ENCODE data around the gene CSNK2A3.

GRCh38 chr11:11396301-11397035 lies 43.4 kb upstream of the CSNK2A3 start:
- TF ChIP-seq CTCF (IDR thresholded peaks at IDR 0.05) = no peak
- no peak for TF ChIP-seq POLR2A (IDR thresholded peaks at IDR 0.05)
